GM18861 (cell line): ENCODE data around the gene SPEN.

Experiments
- ATAC-seq: cut with Tn5 transposase; IDR thresholded peaks from one replicate; pipeline ENCODE4 v1.9.1; 2021; ENCODE audit not compliant: unreplicated experiment

The SPEN gene

DNA sequence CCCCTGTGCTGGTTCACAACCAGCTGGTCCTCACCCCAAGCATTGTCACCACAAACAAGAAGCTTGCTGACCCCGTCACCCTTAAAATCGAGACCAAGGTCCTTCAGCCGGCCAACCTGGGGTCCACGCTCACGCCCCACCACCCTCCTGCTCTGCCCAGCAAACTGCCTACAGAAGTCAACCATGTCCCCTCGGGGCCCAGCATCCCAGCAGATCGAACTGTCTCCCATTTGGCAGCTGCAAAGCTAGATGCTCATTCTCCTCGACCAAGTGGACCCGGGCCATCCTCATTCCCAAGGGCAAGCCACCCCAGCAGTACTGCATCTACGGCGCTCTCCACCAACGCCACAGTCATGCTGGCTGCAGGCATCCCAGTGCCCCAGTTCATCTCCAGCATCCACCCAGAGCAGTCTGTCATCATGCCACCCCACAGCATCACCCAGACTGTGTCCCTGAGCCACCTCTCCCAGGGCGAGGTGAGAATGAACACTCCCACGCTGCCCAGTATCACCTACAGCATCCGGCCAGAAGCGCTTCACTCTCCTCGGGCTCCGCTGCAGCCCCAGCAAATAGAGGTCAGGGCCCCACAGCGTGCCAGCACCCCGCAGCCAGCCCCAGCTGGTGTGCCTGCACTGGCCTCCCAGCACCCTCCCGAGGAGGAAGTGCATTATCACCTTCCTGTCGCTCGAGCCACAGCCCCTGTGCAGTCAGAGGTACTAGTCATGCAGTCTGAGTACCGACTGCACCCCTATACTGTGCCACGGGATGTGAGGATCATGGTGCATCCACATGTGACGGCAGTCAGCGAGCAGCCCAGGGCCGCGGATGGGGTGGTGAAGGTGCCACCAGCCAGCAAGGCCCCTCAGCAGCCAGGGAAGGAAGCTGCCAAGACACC, 87.8 kb downstream of the SPEN start:
- no peak for ATAC-seq

DNA sequence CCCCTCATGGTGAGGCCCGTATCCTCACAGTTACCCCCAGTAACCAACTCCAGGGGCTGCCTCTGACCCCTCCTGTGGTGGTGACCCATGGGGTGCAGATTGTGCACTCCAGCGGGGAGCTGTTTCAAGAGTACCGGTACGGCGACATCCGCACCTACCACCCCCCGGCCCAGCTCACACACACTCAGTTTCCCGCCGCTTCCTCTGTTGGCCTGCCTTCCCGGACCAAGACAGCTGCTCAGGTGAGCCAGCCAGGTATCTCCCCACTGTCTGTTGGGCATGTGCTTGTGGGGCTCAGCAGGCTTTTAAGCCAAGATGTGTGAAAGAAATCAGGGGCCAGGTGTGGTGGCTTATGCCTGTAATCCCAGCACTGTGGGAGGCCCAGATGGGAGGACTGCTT, 88.5 kb downstream of the SPEN start:
- ATAC-seq: no peak

DNA sequence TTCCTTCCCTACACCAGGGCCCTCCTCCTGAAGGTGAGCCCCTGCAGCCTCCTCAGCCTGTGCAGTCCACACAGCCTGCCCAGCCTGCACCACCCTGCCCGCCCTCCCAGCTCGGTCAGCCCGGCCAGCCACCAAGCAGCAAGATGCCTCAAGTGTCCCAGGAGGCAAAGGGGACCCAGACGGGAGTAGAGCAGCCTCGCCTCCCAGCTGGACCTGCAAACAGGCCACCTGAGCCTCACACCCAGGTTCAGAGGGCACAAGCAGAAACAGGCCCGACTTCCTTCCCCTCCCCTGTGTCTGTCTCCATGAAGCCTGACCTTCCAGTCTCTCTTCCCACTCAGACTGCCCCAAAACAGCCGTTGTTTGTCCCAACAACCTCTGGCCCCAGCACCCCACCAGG, 89.6 kb downstream of the SPEN start:
- no peak for ATAC-seq

DNA sequence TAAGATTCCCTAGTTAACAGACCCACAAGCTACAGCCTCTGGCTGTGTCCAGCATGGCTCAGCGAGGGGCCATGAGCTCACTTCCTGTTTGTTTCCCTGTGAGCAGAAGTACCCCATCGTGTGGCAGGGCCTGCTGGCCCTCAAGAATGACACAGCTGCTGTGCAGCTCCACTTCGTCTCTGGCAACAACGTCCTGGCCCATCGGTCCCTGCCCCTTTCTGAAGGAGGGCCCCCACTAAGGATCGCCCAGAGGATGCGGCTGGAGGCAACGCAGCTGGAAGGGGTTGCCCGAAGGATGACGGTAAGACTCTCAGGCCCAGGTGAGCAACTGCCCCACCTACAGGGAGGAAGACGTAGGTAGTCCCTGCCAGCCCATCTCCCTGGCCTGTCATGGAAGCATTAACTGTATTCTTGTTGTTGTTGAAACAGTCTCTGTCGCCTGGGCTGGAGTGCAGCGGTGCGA, 90.2 kb downstream of the SPEN start:
- ATAC-seq: no peak

DNA sequence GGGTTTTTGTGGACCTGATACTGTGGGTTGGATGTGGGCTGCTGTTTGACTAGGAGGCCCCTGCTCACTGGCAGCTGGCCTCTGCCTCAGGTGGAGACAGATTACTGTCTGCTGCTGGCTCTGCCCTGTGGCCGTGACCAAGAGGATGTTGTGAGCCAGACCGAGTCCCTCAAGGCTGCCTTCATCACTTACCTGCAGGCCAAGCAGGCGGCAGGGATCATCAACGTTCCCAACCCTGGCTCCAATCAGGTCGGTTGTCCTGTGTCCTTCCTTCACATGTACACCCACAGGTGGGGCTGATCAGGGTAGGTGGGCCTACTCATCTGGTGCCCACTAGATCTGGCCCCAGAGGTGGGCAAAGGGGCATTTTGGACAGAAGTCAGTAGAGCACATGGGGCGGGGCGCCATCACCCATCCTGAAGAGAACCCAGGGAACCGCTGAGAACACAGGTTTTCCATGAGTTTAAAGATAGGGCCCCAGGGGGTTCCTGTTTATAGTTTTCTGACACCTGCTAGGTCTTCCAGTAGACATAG, 91.2 kb downstream of the SPEN start:
- ATAC-seq: no peak

DNA sequence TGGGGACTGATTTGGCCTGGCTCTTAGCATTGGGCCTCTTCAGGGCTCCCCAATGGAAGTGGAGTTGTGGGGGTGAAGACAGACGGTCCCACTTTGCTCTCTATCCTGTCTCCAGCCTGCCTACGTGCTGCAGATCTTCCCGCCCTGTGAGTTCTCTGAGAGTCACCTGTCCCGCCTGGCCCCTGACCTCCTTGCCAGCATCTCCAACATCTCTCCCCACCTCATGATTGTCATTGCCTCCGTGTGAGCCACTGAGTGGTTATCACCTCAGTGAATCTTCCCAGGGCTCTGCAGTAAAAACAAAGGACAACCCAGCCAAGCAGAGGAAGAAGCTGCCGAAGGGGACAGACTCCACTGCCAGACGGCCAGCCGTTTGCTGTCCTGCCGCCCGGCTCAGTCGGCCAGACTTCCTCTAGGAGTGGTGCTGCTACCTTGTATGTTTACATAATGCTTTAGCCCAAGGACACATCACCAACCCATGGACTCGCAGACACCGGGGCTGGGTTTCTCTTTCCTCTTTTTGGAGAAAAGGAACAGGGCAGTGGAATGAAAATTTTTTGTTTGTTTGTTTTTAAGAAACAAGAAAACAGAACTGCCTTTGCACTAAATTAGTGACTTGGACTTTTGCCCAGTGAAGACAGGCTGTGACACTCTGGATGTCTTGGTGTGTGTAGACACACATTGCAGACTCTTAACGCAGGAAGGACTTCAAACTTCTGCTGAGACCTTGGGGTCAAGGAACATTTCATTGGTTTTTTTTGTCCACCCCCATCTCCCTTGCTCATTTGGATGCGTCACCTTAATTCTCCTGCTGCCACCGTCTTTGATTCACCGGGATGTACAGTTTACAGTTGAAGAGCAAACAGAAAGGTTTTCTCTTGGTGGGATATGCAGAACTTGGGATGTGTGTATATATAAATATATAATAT, 91.9 kb downstream of the SPEN start:
- no peak for ATAC-seq

DNA sequence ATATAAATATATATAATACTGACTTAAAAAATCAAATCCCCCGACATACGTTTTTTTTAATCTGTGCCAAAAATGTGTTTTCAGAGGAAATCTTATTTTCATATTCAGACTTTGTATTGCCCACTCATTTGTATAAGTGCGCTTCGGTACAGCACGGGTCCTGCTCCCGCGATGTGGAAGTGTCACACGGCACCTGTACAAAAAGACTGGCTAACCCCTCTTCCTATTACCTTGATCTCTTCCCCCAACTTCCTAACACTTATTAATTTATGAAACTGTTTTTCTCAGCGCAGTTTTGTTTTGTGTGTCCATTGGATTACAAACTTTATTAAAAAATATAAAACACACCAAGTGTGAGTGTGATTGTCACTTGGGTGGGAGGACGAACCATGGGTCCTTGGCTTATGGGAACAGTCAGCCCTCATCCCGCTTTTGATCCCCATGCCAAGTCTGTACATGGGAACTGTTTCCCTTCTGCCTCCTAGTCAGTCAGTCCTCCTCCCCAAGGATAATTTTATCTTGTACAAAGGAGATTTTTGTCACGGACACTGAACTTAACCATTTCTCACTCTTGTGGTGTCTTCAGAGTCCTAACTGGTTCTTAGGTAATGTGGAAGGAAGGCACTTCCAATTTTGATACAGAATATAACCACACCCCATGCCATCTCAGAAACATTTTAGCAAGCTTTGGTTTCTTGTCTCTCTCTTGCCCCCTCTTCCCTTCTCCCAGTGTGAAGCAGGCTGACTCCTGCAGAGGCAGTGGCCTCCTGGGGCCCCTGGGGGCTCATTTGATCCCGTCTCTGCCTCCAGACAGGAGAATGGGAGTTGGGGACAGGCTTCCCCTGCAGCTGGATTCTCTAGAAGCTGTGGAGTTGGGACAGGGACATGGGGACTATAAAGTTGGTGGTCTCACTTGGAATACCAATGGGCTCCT, 92.9 kb downstream of the SPEN start:
- no peak for ATAC-seq

DNA sequence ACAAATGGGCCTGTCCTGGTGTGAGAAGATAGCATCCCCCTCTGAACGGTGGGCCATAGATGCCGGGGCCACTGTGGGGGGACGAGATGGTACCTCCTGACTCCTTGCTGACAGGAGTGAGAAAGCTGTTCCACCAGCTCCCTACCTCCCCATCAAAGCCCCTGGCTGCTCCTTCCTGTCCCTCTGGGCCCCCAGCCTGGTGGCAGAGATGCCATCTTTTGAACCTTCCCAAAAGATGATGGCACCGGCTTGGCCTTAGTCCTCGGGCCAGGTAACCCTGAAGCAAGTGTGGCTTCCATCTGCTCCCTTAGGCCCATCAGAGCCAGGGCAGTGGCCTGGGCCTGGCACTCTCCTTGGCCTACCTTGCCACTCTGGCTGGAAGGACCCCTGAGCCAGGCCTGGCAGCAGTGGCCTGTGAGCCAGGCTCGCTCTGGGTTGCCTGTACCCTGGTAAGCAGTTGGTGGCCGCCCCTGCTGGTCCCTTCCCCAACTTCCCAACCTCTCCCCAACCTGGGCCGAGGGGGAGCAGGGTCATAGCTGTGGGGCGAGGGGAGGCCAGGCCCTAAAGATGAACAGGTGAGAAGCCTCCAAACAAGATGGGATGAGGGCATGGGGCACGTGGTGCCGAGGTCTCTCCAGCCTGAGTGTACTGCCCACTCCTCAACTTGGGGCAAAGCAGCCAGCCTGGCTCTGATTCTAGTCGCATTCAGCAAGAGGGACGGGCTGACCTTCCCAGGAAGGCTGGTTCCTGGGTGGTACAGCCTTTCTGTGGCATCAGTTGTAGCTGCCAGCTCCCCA, 93.7 kb downstream of the SPEN start:
- no peak for ATAC-seq

DNA sequence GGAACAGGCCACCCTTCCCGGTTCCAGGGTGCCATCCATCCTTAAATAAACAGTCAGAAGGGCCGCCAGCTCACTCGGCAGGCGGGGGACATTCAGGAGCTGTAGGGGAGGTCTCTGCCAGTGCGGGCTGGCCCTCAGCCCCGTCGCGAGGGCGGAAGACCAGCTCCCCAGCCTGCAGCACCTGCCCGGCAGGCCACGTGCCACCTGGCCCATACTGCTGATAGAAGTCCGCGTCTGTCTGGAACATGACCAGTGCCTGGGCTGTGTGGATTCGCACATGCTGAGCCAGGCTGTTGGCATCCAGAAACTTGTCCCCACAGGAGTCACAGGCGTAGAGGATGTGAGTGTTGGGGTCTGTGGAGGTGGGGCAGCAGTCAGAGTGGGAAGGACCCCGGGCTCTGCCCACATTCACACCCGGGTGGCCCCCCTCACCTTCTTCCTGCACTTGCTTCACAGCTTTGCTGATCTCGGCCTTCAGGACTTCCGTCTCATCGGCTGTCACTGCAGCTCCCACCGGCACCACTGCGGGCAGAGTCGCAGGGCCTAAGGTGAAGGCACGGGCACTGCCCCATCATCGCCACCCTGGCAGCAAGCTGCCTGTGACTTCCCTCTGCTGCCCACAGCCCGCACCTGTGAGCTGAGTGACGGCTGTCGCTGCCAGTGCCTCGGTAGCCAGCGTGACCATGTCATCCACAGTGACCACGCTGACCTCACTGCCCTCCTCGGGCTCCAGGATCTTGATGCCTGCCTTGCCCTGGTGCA, 94.6 kb downstream of the SPEN start:
- ATAC-seq: no peak

DNA sequence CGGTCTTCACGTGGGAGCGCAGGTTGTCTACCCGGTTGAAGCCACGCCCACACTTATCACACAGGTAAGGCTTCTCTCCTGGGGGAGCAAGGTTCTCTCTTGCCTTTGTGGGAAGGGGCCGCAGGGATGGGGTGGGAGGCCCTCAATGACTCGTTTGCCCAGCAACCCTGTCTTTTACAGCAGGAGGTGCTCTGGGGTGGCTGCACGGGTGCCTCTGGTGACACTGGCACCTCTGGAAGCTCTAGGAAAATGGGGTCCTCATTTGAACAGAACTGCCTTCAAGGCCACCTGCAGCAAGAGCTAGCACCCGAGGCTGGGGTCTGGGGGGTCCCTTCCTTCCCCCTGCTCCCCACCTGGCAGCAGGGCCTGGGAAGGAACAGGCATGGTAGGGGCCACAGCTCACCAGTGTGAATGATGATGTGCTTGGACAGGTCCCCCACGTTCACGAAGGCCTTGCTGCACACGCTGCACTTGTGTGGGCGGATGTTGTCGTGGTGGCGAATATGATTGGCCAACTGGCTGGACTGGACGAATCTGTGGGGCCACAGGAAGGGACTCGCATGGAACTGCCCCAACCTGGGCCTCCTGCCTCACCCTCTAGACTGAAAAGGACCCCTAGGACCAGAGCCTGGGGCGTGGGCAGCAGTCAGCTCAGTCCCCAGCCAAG, 95.3 kb downstream of the SPEN start:
- ATAC-seq: no peak

DNA sequence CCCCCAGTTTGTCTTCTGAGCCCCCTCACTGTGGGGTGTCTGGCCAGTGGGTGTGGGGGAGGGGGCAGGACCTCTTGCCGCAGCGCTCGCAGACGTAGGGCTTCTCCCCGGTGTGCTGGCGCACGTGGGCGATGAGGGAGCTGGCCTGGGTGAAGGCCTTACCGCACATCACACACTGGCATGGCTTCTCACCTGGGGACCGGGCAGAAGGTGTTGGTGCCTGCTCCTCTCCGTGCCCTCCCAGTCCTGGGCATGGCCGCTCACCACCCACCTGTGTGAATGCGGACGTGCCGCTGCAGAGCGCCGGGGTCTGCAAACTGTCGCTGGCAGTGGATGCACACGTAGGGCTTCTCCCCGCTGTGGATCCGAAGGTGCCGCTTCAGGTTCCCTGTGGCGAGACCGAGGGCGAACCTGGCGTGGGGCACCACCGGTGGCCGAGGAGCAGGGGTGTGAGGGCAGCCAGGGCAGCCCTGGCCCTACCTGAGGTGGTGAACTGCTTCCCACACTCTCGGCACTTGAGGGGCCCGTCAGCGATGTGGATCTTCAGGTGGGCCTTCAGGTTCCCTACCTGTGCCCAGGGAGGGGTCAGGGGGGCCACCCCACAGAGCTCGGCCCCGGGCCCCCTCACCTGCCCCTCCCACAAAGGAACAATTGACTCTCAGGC, 96.0 kb downstream of the SPEN start:
- ATAC-seq: no peak

DNA sequence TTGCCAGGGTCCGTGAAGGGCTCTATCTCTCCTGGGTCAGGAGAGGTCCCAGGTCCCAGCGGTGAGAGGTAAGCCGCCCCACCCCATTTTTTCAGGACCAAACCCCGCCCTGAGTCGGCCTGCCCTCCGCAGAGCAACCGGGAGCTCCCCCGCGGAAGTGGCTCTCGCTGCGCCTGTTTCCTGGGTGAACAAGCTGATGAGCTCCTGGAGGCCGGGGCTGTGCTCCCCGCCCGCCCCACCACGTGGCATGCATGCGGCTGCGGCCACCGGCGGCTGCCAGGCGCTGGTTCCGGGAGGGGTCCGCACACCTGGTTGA, 96.4 kb downstream of the SPEN start:
- ATAC-seq: no peak

DNA sequence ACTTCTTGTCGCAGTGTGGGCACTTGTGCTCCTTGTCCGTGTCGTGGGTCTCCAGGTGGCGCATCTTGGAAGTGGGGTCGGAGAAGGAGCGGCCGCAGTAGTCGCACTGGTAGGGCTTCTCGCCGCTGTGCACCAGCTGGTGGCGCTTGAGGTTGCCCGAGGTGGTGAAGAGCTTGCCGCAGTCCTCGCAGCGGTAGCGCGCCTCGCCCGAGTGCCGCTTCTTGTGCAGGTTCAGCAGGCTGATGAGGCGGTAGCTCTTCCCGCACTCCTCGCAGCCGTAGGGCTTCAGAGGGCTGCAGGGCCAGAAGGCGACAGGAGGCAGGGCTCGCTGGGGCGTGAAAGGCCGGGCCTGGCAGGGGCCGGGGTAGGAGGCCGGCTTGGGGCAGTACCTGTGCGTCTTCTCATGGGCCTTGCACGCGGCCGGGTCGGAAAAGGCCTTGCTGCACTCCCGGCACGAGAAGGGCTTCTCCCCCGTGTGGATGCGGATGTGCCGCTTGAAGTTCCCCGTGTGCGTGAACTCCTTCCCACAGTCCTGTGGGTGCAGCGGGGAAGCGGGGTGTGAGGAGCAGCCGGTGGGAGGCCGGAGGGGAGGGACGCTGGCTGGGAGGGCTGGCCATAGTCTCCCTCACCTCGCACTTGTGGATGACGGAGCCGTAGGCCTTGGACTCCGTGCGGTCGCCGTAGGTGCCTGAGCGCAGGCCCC, 97.0 kb downstream of the SPEN start:
- no peak for ATAC-seq

DNA sequence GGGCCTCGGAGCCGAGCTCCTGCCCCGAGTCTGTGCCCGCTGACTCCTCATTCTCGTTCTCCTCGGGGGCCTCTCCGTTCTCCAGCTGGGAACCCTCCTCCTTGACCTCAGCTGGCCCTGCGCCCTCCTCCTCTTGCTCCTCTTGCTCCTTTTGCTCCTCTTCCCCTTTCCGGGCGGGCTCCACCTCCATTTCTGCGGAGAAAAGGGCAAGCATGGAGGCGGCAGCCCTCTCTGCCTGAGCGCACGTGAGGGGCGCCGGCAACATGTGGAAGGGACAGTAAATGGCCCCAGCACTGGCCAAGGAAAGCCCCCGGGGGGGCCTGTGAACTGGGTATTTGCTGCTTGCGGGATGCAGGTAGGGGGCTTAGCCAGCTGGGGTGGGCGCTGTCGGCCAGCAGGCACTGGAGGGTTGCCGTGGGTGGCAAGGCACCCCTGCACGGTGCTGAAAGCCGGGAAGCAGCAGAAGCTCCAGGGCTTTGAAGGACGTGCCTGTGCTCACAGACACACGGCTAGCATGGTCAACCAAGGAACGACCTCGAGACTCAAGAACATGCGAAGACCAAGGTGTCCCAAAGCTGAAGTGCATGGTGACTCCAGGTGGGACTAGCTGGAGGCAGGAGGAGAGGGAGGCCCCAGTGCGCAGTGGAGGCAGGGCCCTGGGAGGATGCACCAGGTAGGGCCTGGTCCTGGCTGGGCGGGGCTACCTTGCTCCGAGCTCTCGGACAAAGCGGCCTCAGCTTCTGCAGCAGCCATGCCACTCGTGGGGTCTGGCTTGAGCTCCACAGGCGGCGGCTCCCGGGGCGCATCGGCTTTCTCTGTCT, 97.7 kb downstream of the SPEN start:
- ATAC-seq: no peak

DNA sequence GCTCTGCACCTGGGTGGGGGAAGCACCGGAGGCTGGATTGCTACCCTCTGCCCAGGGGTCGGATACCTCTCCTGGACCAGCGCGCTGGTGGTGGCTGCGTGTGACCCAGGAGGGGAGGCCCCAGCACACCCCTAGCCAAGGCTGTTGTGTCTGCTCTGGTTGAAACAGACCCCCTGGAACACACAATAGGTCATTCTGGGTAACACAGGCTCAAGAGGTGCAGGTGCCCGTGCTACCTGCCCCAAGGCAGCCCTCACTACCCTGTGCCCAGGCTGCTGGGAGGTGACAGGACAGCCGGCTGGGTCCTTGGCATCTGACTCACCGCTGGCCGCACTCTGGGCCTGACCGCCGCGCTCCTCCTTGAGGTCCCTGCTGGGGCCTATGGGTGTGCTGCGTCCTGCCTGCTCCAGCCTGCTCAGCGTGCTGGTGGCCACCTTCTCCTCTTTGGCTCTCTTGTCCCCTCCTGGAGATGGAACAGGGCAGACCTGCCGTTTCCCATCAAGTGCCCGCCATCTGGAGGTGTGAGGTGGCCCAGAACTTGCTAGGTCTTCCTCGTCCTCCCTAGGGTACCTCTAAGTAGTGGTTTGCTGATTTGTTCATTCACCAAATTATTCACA, 98.4 kb downstream of the SPEN start:
- no peak for ATAC-seq
